Esophagus squamous epithelium (tissue), 4 donors: ENCODE measurements around the gene INHA.

Experiments used
- CTCF ChIP-seq, 6 experiments: fragments of 450-650 bp in 4 of 6; fragments of 200-600 bp in 2 of 6; sonication (generic) in 2 of 6; IDR thresholded peaks; one replicate each; pipeline ENCODE4 v1.5.1; 2016 to 2019; ENCODE audit warnings: antibody characterized with exemption in 6 of 6, mild to moderate bottlenecking in 4 of 6, moderate library complexity in 4 of 6
- POLR2A ChIP-seq, 4 donors: fragments of 450-650 bp; IDR thresholded peaks; one replicate each; pipeline ENCODE4 v1.6.1; 2017; ENCODE audit warnings: antibody characterized with exemption in 4 of 4, mild to moderate bottlenecking in 4 of 4, moderate library complexity in 3 of 4

GRCh38 chr2:219573166-219573565 is 1.1 kb downstream of the INHA start:
- TF ChIP-seq CTCF (IDR thresholded peaks at IDR 0.05), result no peak
- TF ChIP-seq POLR2A (IDR thresholded peaks at IDR 0.05), result no peak
